Endothelial cell of umbilical vein (primary cell): ENCODE results near the gene NHSL2. TPM values are rescaled to one million over a fixed set of nuclear protein-coding genes. Genes with fewer than 3 reads are reported as not detected.

Source experiments
- BruUV-seq: library from RNA; stranded (reverse); fragments of 400-500 nt; replicated peaks from 2 replicates; lab custom pipeline; 2021; lab: Mats Ljungman, UMichigan
- CTCF ChIA-PET: fragments of 300-600, 350-600 bp; sonication (Branson Sonifier 250); formaldehyde crosslinking; loops from one replicate; lab custom pipeline; 2021; ENCODE audit warnings: antibody characterized with exemption, inconsistent platforms; lab: Charles Lee
- POLR2A ChIA-PET: fragments of 300-600, 350-600 bp; sonication (Branson Sonifier 250); formaldehyde crosslinking; loops from one replicate; lab custom pipeline; 2021; ENCODE audit warnings: antibody characterized with exemption, inconsistent platforms; lab: Charles Lee
- DNase-seq: peaks from one replicate; pipeline ENCODE4 v3.0.0-alpha.2; 2011; ENCODE audit warnings: low read depth, low spot score
- FAIRE-seq: peaks from 2 replicates; lab custom pipeline; 2011; peaks lifted over from hg19 to GRCh38; lab: Jason Lieb, UNC
- H2AFZ ChIP-seq: 2 replicates; pipeline ENCODE4 v1.6.0; 2012; ENCODE audit warnings: low read depth, low read length, control low read depth, inconsistent platforms
- H3K27ac ChIP-seq: 2 replicates; pipeline ENCODE4 v1.5.1; 2011; ENCODE audit warnings: low read depth, mild to moderate bottlenecking, control low read depth, low read length, moderate library complexity; ENCODE audit not compliant: insufficient read depth
- H3K27me3 ChIP-seq, 2 experiments: 2 replicates each; pipeline versions ENCODE4 v1.6.0 to v1.6.1; 2011; ENCODE audit warnings: low read length in 2 of 2, mixed read lengths in 1 of 2; ENCODE audit not compliant: control insufficient read depth in 2 of 2, insufficient read depth in 2 of 2
- H3K36me3 ChIP-seq, 2 experiments: 2 replicates in 1 of 2; 3 replicates in 1 of 2; pipeline ENCODE4 v1.5.1; 2011; ENCODE audit warnings: low read length in 2 of 2, mild to moderate bottlenecking in 1 of 2, moderate library complexity in 1 of 2; ENCODE audit not compliant: control insufficient read depth in 2 of 2, insufficient read depth in 2 of 2; ENCODE audit errors: extremely low read depth in 1 of 2
- H3K4me1 ChIP-seq: 3 replicates; pipeline ENCODE4 v1.5.1; 2011; ENCODE audit warnings: mild to moderate bottlenecking, low read length; ENCODE audit not compliant: control insufficient read depth, insufficient read depth; ENCODE audit errors: extremely low read depth
- H3K4me2 ChIP-seq: 2 replicates; pipeline ENCODE4 v1.6.1; 2011; ENCODE audit warnings: low read length, control low read depth, mixed read lengths; ENCODE audit not compliant: insufficient read depth
- H3K4me3 ChIP-seq, 3 experiments: fragments of 200-600 bp in 1 of 3; sonication (generic), shearing (Covaris generic) in 1 of 3; replicated peaks in 1 of 3; 2 replicates each; pipeline ENCODE4 v1.5.1; 2011 to 2016; ENCODE audit warnings: control low read depth in 3 of 3, low read length in 3 of 3, mild to moderate bottlenecking in 2 of 3, inconsistent platforms in 1 of 3, low read depth in 1 of 3, moderate library complexity in 1 of 3; ENCODE audit not compliant: insufficient read depth in 1 of 3
- H3K79me2 ChIP-seq: 2 replicates; pipeline ENCODE4 v1.6.0; 2012; ENCODE audit warnings: low read length, inconsistent platforms; ENCODE audit not compliant: control insufficient read depth, insufficient read depth
- H3K9ac ChIP-seq: replicated peaks from 2 replicates; pipeline ENCODE3; 2011; ENCODE audit warnings: low read length, control low read depth; ENCODE audit not compliant: insufficient read depth; ENCODE audit errors: extremely low read depth
- H3K9me1 ChIP-seq: replicated peaks from 3 replicates; pipeline ENCODE4 v1.6.0; 2011; ENCODE audit warnings: mild to moderate bottlenecking, low read length; ENCODE audit not compliant: control insufficient read depth, insufficient read depth; ENCODE audit errors: extremely low read depth
- H3K9me3 ChIP-seq: replicated peaks from 2 replicates; pipeline ENCODE4 v1.5.1; 2012; ENCODE audit warnings: low read length, inconsistent platforms; ENCODE audit not compliant: control insufficient read depth, insufficient read depth
- H4K20me1 ChIP-seq: replicated peaks from 2 replicates; pipeline ENCODE3; 2011; ENCODE audit warnings: mild to moderate bottlenecking, low read length; ENCODE audit not compliant: control insufficient read depth, insufficient read depth; ENCODE audit errors: extremely low read depth
- EZH2 ChIP-seq: IDR thresholded peaks from 2 replicates; pipeline ENCODE4 v1.6.1; 2012; ENCODE audit warnings: borderline replicate concordance, low read depth, mild to moderate bottlenecking, moderate library complexity, low read length, inconsistent platforms; ENCODE audit not compliant: severe bottlenecking
- FOS ChIP-seq: IDR thresholded peaks from 2 replicates; pipeline ENCODE4 v1.6.1; 2011; ENCODE audit warnings: mild to moderate bottlenecking, low read length, moderate library complexity, borderline replicate concordance; ENCODE audit not compliant: insufficient read depth
- GATA2 ChIP-seq: IDR thresholded peaks from 2 replicates; pipeline ENCODE4 v1.7.0; 2011; ENCODE audit warnings: low read depth, mild to moderate bottlenecking, moderate library complexity, mixed read lengths, low read length; ENCODE audit not compliant: insufficient read length, insufficient read depth
- JUN ChIP-seq: IDR thresholded peaks from 2 replicates; pipeline ENCODE4 v1.6.1; 2011; ENCODE audit warnings: borderline replicate concordance, low read depth; ENCODE audit not compliant: insufficient read length, insufficient read depth
- MYC ChIP-seq: IDR thresholded peaks from one replicate; pipeline ENCODE4 v1.6.1; 2011; ENCODE audit warnings: mild to moderate bottlenecking, low read depth, low read length
- POLR2A ChIP-seq: IDR thresholded peaks from 2 replicates; pipeline ENCODE4 v1.6.1; 2012; ENCODE audit warnings: low read depth, mild to moderate bottlenecking, control low read depth, low read length
- POLR2AphosphoS5 ChIP-seq: IDR thresholded peaks from 2 replicates; pipeline ENCODE4 v1.6.1; 2012; ENCODE audit warnings: low read depth, mild to moderate bottlenecking, control low read depth, low read length, moderate library complexity; ENCODE audit not compliant: insufficient read depth
- dilution Hi-C: fragments of 300-500 bp; cut with MboI; formaldehyde crosslinking; loops from one replicate; pipeline ENCODE4 v1.15.0; 2019; ENCODE audit warnings: low sequenced_read_pairs; ENCODE audit not compliant: extremely low pct_ligation_motif_present
- intact Hi-C: fragments of 100-400 bp; cut with micrococcal nuclease; formaldehyde crosslinking; loops from one replicate; pipeline ENCODE4 v1.10.0; 2022
- polyA plus RNA-seq, 4 experiments: library from polyadenylated mRNA; depleted of rRNA in 3 of 4; stranded (reverse) in 3 of 4; unstranded in 1 of 4; fragments of >200 nt; gene quantifications; 2 replicates each; pipeline versions ENCODE4 v1.2.1 to v1.2.3, GENCODE V29; 2011 to 2012; ENCODE audit warnings: missing spikeins in 1 of 4
- total RNA-seq: library from RNA; stranded (reverse); gene quantifications from 2 replicates; pipeline ENCODE4 v1.2.3, GENCODE V29; 2021
- TF ChIP-seq, protein P1 (sequence below): IDR thresholded peaks from 2 replicates; pipeline ENCODE4 v1.6.1; 2011; ENCODE audit not compliant: insufficient read depth, insufficient read length
- TF ChIP-seq, protein P2 (sequence below), 2 donors: IDR thresholded peaks; 1 replicate in 1 of 2; 2 replicates in 1 of 2; pipeline ENCODE4 v1.5.1; 2011; ENCODE audit warnings: low read length in 2 of 2, mild to moderate bottlenecking in 2 of 2, moderate library complexity in 2 of 2, control low read depth in 1 of 2, inconsistent platforms in 1 of 2, low read depth in 1 of 2; ENCODE audit not compliant: insufficient read depth in 1 of 2; ENCODE audit errors: extremely low read depth in 1 of 2

The NHSL2 gene
- total and polyA plus RNA-seq, 2 donors (not counting 3 experiments of a cell fraction or from before 2014, with no cell fraction given) = 23.5 to 49.9 TPM

- Histone ChIP-seq H3K4me1 (peaks cover 56% of the 10 kb centered on the region), H3K4me3 (no peak overlapping the region), H3K9me3 (no peaks in the 10 kb centered on the region), H3K36me3 (no peaks in the 10 kb centered on the region), H3K9ac (no peak overlapping the region), H3K4me2 (no peak overlapping the region), H2AFZ (no peak overlapping the region), H3K79me2 (peaks cover 23% of the 10 kb centered on the region), H3K27me3 (no peaks in the 10 kb centered on the region), H4K20me1 (no peaks in the 10 kb centered on the region), H3K27ac (no peak overlapping the region), H3K9me1 (no peaks in the 10 kb centered on the region)
- POLR2A ChIA-PET = interaction anchor here (0.9 to 1.2 kb wide), 2 partner anchors 97 to 108 kb away, joined by 3 to 5 read pairs; no protein-coding TSS in a partner anchor
- dilution Hi-C loops (no loop called here), intact Hi-C loops (loop anchor here (1.0 to 5.0 kb wide), 9 partner anchors 46 to 268 kb away; partner anchors contain the start of genes NHSL2 and PIN4)
- CTCF ChIA-PET = interaction anchor here (1.0 to 8.0 kb wide), 10 partner anchors 46 to 128 kb away, joined by 5 to 122 read pairs (median 8); partner anchors contain the start of gene PIN4
- DNase-seq = peak; percentile 86
- TF ChIP-seq JUN (peak; percentile 32), EZH2 (no peak), POLR2A (no peak), MYC (no peak), GATA2 (no peak), POLR2AphosphoS5 (peak; percentile 24), FOS (peak; percentile 64)
- TF ChIP-seq, protein P1, sequence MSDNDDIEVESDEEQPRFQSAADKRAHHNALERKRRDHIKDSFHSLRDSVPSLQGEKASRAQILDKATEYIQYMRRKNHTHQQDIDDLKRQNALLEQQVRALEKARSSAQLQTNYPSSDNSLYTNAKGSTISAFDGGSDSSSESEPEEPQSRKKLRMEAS = no peak
- TF ChIP-seq, protein P2, sequence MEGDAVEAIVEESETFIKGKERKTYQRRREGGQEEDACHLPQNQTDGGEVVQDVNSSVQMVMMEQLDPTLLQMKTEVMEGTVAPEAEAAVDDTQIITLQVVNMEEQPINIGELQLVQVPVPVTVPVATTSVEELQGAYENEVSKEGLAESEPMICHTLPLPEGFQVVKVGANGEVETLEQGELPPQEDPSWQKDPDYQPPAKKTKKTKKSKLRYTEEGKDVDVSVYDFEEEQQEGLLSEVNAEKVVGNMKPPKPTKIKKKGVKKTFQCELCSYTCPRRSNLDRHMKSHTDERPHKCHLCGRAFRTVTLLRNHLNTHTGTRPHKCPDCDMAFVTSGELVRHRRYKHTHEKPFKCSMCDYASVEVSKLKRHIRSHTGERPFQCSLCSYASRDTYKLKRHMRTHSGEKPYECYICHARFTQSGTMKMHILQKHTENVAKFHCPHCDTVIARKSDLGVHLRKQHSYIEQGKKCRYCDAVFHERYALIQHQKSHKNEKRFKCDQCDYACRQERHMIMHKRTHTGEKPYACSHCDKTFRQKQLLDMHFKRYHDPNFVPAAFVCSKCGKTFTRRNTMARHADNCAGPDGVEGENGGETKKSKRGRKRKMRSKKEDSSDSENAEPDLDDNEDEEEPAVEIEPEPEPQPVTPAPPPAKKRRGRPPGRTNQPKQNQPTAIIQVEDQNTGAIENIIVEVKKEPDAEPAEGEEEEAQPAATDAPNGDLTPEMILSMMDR (IDR thresholded peaks at IDR 0.05; ENCODE audit: extremely low read depth in 1 of 2, insufficient read depth in 1 of 2, low read depth in 1 of 2, low read length in 2 of 2) = peak; percentile 67 to 80
- peak; percentile 97 for FAIRE-seq
- no TSS peak for BruUV-seq
Measured at GRCh38 chrX:72126539-72127140, 216.0 kb downstream of the NHSL2 start.
